GM21619 (cell line): ENCODE measurements around the gene C10orf90.
"Not testable (repeated sequence)": the region's sequence is repeated elsewhere in the genome, so short reads cannot be mapped to it uniquely, and the experiment has no call there.

ENCODE experiments used
- ATAC-seq: cut with Tn5 transposase; IDR thresholded peaks from one replicate; pipeline ENCODE4 v1.9.1; 2021; ENCODE audit not compliant: unreplicated experiment

C10orf90 gene

DNA sequence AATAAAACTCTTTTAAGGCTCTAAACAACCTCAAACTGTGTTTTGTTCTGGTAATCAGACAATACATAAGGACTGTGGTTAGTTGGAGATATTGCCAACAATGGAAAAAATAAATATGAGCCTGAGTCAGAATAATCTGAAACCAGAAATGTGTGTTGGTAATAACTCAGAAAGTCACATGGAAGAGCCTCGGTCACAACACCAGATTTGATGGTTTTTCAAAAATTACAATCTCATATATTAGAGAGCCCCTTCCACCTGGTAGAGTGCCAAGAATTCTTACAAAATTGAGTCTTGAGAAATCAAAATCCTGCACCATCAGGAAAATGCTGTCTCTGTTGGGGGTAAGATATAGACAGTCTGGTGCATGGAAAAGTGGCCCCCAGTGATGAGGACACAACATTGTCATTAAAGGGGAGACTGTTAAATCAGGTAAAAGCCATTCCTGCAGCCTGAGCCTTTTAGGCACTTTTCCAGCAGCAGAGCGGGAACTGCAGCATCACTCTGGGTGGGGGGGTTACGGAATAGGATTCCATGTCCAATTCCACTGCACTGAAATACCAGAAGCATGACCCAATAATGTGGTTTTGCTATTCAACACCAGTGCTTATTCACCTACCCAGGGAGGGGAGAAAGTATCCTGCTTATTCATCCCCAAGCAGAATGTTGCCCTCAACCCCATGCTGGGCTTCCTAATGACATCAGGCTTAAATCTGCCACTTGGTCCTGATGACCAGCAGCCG lies 272.7 kb downstream of the C10orf90 start:
- no peak for ATAC-seq

DNA sequence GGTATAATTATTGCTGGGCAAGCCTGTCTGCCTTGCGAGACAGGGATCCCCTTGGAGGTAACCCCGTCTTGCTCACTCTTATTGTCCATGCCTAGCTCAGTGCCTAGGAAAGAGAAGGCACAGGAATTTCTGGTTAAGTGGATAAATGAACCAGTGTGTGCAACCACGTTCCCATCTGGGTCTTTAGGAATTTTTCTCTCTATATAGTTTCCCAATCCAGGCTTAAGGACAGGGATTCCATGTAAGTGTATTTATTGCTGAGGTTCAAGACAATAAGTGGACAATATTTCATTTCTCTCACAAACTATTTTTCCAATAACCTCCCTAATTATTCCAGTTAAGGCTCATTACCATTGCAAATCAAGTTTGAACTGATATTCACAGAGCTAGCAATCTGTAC lies 273.3 kb downstream of the C10orf90 start:
- no peak for ATAC-seq

GRCh38 chr10:126394948-126395347 lies 275.5 kb downstream of the C10orf90 start:
- ATAC-seq: no peak

DNA sequence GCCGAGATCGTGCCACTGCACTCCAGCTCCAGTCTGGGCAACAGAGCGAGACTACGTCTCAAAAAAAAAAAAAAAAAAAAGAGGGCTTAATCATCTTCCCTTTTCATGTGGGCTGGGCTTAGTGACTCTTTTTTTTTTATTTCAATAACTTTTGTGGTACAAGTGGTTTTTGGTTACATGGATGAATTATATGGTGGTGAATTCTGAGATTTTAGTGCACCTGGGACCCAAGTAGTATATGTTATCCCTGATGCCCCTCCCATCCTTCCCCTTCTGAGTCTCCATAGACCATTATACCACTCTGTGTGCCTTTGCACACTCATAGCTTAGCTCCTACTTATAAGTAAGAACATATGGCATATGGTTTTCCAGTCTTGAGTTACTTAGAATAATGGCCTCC lies 277.4 kb downstream of the C10orf90 start:
- no peak for ATAC-seq

DNA sequence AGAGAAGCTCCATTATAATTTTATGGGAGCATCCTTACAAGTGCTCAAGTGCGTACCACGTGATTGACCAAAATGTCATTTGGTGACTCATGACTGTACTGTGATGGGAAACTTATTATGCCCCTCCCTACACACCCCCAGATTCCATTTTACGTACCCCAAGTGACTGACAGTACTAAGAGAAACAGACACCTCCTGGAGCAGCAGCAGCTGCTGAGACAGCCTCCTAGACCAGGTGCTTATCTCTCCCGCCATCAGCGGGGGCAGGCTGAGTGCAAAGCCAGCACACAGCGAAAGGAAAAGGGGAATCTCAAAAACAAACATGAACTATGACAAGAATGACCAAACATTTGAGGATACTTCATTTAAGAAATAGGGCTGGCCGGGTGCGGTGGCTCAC lies 278.0 kb downstream of the C10orf90 start:
- no peak for ATAC-seq

DNA sequence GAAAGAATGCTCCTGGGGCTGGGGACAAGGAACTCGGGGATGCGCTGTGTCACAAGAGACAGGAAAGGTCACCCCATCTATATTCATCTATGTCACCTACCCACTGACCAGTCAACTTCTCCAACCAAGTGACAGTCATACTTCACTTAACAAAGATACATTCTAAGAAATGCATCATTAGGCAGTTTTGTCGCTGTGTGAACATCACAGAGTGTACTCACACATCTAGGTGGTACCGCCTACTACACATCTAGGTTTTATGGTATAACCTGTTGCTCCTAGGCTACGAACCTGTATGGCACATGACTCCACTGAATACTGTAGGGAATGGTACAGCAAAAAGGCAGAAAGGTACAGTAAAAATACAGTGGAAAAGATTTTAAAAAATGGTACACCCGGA lies 278.4 kb downstream of the C10orf90 start:
- ATAC-seq: no peak

GRCh38 chr10:126391192-126391885 lies 279.2 kb downstream of the C10orf90 start:
- ATAC-seq: no peak

DNA sequence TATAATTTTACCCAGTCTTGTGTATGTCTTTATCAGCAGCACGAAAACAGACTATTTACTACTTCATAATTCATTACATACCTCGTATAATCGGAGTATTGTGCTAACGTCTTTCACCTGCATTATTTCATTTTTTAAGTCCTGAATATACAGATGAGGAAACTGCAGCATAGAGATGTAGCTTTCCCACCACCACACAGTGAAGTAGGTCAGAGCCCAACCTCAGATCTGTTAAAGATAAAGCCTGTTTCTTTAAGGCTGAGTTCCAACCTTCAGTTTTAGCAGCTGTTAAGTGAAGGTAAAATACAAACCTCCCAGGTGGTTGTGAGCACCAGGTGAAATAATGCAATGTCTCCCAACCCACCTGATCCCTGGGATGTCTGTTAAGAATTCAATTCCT lies 280.2 kb downstream of the C10orf90 start:
- ATAC-seq: no peak

GRCh38 chr10:126387931-126388911 lies 282.3 kb downstream of the C10orf90 start, which contains the start of gene ADAM12:
ADAM12 (minus strand) TSS chr10:126388477; CDS start chr10:126388145, 332 bp downstream.
- ATAC-seq: no peak

- ATAC-seq: no peak
These were observed 283.2 kb downstream of the C10orf90 start for GRCh38 chr10:126387041-126387921.

- no peak for ATAC-seq
These were observed 286.1 kb downstream of the C10orf90 start for GRCh38 chr10:126384269-126384873.

DNA sequence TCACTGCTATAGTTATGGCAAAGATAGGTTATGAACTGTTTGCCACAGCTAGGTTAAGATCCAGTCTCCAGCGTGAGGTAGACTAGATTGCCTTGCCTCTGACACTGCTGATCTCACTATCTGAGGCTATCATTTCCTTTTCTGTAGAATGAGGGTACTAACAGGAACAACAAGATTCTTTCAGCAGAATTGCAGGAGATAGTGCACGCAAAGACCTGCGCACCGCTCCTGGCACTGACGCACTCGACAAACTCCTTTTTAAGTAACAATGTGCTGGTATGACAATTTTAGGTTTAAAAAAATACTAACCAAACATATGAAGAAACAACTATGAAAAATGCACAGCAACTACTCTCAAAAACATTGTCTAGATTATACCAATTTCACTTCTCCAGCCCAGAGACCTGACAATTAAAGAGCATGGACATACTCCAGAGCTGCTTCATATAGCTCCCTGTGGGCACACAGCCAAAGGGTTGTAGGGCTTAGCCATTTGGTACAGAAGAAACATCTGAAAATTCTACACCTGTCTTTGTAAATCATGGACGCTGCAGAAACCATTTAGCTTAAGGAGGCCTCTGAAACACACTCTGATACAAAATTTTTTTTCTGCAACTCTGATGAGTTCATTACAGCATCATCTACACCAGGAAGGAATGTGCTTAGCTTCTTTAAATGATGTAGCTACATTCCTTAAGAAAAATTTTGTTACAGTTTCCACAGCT lies 290.0 kb downstream of the C10orf90 start:
- ATAC-seq: no peak

DNA sequence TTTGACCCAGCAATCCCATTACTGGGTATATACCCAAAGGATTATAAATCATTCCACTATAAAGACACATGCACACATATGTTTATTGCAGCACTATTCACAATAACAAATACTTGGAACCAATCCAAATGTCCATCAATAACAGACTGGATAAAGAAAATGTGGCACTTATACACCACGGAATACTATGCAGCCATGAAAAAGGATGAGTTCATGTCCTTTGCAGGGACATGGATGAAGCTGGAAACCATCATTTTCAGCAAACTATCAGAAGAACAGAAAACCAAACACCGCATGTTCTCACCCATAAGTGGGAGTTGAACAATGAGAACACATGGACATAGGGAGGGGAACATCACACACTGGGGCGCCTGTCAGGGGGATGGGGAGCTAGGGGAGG lies 291.3 kb downstream of the C10orf90 start:
- not testable (repeated sequence) for ATAC-seq

DNA sequence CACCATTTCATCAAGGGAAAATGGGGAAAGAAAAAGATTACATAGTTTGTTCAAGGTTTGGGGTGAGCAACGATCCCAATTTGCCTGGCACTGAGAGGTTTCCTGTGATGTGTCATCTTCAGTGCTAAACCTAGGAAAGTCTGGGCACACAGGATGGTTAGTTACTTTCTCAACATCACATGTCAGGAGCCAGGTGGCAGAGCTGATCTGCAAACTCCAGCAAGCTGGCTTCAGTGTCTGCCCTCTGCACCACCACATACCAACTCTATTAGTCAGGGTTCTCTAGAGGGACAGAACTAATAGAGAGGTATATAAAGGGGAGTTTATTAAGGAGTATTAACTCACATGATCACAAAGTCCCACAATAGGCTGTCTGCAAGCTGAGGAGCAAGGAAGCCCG lies 293.5 kb downstream of the C10orf90 start:
- no peak for ATAC-seq

GRCh38 chr10:126375926-126376554 lies 294.5 kb downstream of the C10orf90 start:
- no peak for ATAC-seq

- ATAC-seq: no peak
These were observed 295.2 kb downstream of the C10orf90 start for GRCh38 chr10:126375299-126375698.
